Calu3 (cell line): ENCODE measurements around the gene CLIC1. TPM values are rescaled to one million over a fixed set of nuclear protein-coding genes. Genes with fewer than 3 reads are reported as not detected.
"Not testable (repeated sequence)": the region's sequence is repeated elsewhere in the genome, so short reads cannot be mapped to it uniquely, and the experiment has no call there.

Source experiments
- BruUV-seq: library from RNA; stranded (reverse); fragments of 400-500 nt; replicated peaks from 2 replicates; lab custom pipeline; 2021; lab: Mats Ljungman, UMichigan
- CTCF ChIA-PET: fragments of 300-600 bp; sonication (Branson Sonifier 250); formaldehyde crosslinking; loops from one replicate; lab custom pipeline; 2022; ENCODE audit warnings: antibody characterized with exemption; lab: Charles Lee
- DNase-seq: peaks from one replicate; pipeline ENCODE4 v3.0.0; 2022
- H3K27ac Mint-ChIP-seq: one replicate; pipeline ENCODE4 v1.8.0; 2022; ENCODE audit warnings: mixed read lengths; ENCODE audit not compliant: unreplicated experiment
- H3K27me3 Mint-ChIP-seq: one replicate; pipeline ENCODE4 v1.8.0; 2022; ENCODE audit warnings: mixed read lengths; ENCODE audit not compliant: unreplicated experiment
- H3K36me3 Mint-ChIP-seq: one replicate; pipeline ENCODE4 v1.8.0; 2022; ENCODE audit warnings: mild to moderate bottlenecking, moderate library complexity, mixed read lengths; ENCODE audit not compliant: insufficient read depth, unreplicated experiment
- H3K4me1 Mint-ChIP-seq: one replicate; pipeline ENCODE4 v1.8.0; 2022; ENCODE audit warnings: mild to moderate bottlenecking, low read depth, mixed read lengths; ENCODE audit not compliant: unreplicated experiment
- H3K4me3 Mint-ChIP-seq: one replicate; pipeline ENCODE4 v1.8.0; 2022; ENCODE audit warnings: mild to moderate bottlenecking, low read depth, moderate library complexity, mixed read lengths; ENCODE audit not compliant: unreplicated experiment
- H3K9me3 Mint-ChIP-seq: one replicate; pipeline ENCODE4 v1.8.0; 2022; ENCODE audit warnings: low read depth, mixed read lengths; ENCODE audit not compliant: unreplicated experiment
- CTCF ChIP-seq: fragments of 200-600 bp; IDR thresholded peaks from one replicate; pipeline ENCODE4 v1.8.0; 2022; ENCODE audit warnings: antibody characterized with exemption; ENCODE audit not compliant: unreplicated experiment
- intact Hi-C: fragments of 100-400 bp; cut with micrococcal nuclease; formaldehyde crosslinking; loops from one replicate; pipeline ENCODE4 v1.10.0; 2022; ENCODE audit not compliant: unreplicated experiment
- total RNA-seq: library from RNA; stranded (reverse); gene quantifications from 2 replicates; pipeline ENCODE4 v1.2.3, GENCODE V29; 2022

CLIC1 gene
- total RNA-seq, 1 experiment from 2014 or later = 943 TPM

- peak; percentile 71 for DNase-seq
- Mint-ChIP-seq H3K36me3 (peaks cover 3% of the 10 kb centered on the region), H3K9me3 (no peaks in the 10 kb centered on the region), H3K4me3 (no peak overlapping the region), H3K4me1 (peaks cover 25% of the 10 kb centered on the region), H3K27me3 (peaks cover 26% of the 10 kb centered on the region), H3K27ac (no peak overlapping the region)
- intact Hi-C loops = no loop called here
- peak; percentile 54 for TF ChIP-seq CTCF
- CTCF ChIA-PET = interaction anchor here (0.5 to 2.2 kb wide), 9 partner anchors 9 to 124 kb away, joined by 3 to 20 read pairs (median 4); partner anchors contain the start of genes ABHD16A, MSH5 and VWA7
- no TSS peak for BruUV-seq
These were observed 24.0 kb downstream of the CLIC1 start for GRCh38 chr6:31712296-31712695.

DNA sequence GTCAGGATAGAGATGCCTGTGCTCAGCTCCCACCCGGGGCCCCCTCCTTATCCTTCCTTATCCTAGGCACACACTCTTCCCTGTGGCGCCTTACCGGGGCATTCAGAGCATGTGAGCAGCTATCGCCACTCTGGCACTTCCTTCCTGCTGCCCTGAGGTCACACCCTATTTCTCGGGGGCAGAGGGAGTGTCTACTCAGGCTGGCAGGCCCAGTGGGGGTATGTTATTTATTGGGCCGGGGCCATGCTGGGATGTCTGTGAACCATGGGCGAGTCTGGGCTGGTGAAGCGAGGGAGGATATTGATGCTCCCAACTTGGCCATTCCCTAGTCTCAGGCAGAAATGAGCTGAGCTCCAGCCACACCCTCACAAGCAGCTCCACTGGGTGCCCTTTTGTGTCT is 25.1 kb downstream of the CLIC1 start:
- Mint-ChIP-seq H3K27ac (no peak overlapping the region), H3K36me3 (peaks cover 3% of the 10 kb centered on the region), H3K27me3 (peaks cover 26% of the 10 kb centered on the region), H3K4me1 (peaks cover 23% of the 10 kb centered on the region), H3K4me3 (no peak overlapping the region), H3K9me3 (no peaks in the 10 kb centered on the region)
- CTCF ChIA-PET = interaction anchor here (0.6 to 2.2 kb wide), 5 partner anchors 8 to 804 kb away, joined by 3 to 6 read pairs (median 4); partner anchors contain the start of gene ABHD16A
- BruUV-seq = no TSS peak
- TF ChIP-seq CTCF = no peak
- DNase-seq = no peak
- intact Hi-C loops = no loop called here

DNA sequence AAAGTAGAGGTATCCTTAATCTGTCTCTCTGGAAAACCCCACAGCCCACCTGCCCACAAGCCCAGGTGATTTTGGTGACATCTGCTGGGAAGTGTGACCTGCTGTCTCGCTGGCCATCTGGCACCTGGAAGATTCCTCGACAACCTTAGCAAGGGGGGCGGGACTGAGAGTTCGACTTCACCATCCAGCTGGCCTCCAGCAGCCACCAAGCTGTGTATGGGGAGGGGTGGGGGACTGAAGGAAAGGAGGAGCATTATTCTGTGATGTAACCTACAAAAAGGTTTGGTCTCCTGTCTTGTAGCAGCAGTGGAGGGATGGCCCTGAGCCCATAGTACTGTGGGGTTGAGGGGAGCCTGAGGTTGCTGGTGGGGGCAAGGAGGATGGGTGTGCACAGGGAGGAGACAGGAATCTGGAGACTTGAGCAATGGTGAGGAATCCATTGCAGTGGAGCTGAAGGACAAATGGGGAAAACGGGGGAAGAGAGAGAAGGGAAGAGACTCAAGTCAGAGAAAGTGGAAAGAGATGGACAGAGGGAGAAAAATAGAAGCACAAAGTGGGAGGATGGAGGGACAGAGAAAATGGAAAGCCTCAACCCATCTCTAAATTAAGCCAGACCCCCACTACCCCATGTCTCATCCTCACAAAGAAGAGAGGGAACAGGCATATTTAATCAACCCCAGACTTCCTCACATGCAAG is 25.7 kb downstream of the CLIC1 start:
- H3K27ac Mint-ChIP-seq = no peak overlapping the region
- TF ChIP-seq CTCF = no peak
- H3K36me3 Mint-ChIP-seq = peaks cover 3% of the 10 kb centered on the region
- no peaks in the 10 kb centered on the region for H3K9me3 Mint-ChIP-seq
- intact Hi-C loops = no loop called here
- peaks cover 26% of the 10 kb centered on the region for H3K27me3 Mint-ChIP-seq
- BruUV-seq = no TSS peak
- CTCF ChIA-PET = interaction anchor here (0.6 to 2.2 kb wide), 4 partner anchors 19 to 125 kb away, joined by 3 to 6 read pairs (median 4); no protein-coding TSS in a partner anchor
- H3K4me1 Mint-ChIP-seq = peaks cover 23% of the 10 kb centered on the region
- DNase-seq = no peak
- H3K4me3 Mint-ChIP-seq = no peak overlapping the region

GRCh38 chr6:31709157-31709556 is 27.2 kb downstream of the CLIC1 start:
- H3K27me3 Mint-ChIP-seq = peaks cover 21% of the 10 kb centered on the region
- H3K4me3 Mint-ChIP-seq, H3K9me3 Mint-ChIP-seq, H3K36me3 Mint-ChIP-seq, H3K27ac Mint-ChIP-seq, DNase-seq, BruUV-seq, CTCF ChIA-PET, intact Hi-C loops: not testable (repeated sequence)
- H3K4me1 Mint-ChIP-seq = peaks cover 23% of the 10 kb centered on the region

- no peak for TF ChIP-seq CTCF
- CTCF ChIA-PET = interaction anchor here (0.7 kb wide), 1 partner anchor 9 kb away, joined by 10 read pairs; no protein-coding TSS in a partner anchor
- Mint-ChIP-seq H3K27ac (no peak overlapping the region), H3K27me3 (peaks cover 12% of the 10 kb centered on the region), H3K9me3 (no peaks in the 10 kb centered on the region), H3K4me3 (no peak overlapping the region), H3K4me1 (peaks cover 28% of the 10 kb centered on the region), H3K36me3 (peaks cover 7% of the 10 kb centered on the region)
- intact Hi-C loops = no loop called here
- DNase-seq = no peak
- BruUV-seq = no TSS peak
These were observed 28.1 kb downstream of the CLIC1 start for GRCh38 chr6:31708224-31708623.
